ENCODE data around the gene IRGQ. TPM values are rescaled to one million over a fixed set of nuclear protein-coding genes. Genes with fewer than 3 reads are reported as not detected.

Gene IRGQ
- total RNA-seq, 1 experiment from 2014 or later = 24.1 TPM

GRCh38 chr19:43606569-43607229 is 10.8 kb upstream of the IRGQ start:
- H4K91ac ChIP-seq (ENCODE audit: insufficient read length, low read depth, low read length) = no peak overlapping the region
- H3K9me3 ChIP-seq (ENCODE audit: control insufficient read depth, low read depth, low read length) = no peaks in the 10 kb centered on the region
- H3K56ac ChIP-seq (ENCODE audit: insufficient read length, low read depth, low read length) = no peak overlapping the region
- H3K4ac ChIP-seq (ENCODE audit: low read depth, low read length) = no peak overlapping the region
- H2BK5ac ChIP-seq (ENCODE audit: insufficient read length, low read length) = no peak overlapping the region
- TF ChIP-seq CTCF (conservative IDR thresholded peaks at IDR 0.05) = no peak
- H3K27me3 ChIP-seq (ENCODE audit: insufficient read depth, low read length) = no peaks in the 10 kb centered on the region
- no peaks in the 10 kb centered on the region for H3K23me2 ChIP-seq (ENCODE audit: insufficient read length, low read depth, low read length, poor library complexity, severe bottlenecking)
- no peak overlapping the region for H3T11ph ChIP-seq (ENCODE audit: low read length)
- no peak overlapping the region for H2AFZ ChIP-seq (ENCODE audit: low read length)
- WGBS (ENCODE audit: extremely low coverage, insufficient read length, low lambda C conversion rate) = no CpG with 5 or more reads among the region's 7 CpGs
- H3K79me1 ChIP-seq (ENCODE audit: insufficient read depth, low read depth, low read length, poor library complexity, severe bottlenecking) = no peaks in the 10 kb centered on the region
- H2BK20ac ChIP-seq (ENCODE audit: low read depth, low read length, poor library complexity, severe bottlenecking) = no peak overlapping the region
- no peaks in the 10 kb centered on the region for H4K20me1 ChIP-seq (ENCODE audit: control insufficient read depth, insufficient read depth, insufficient read length)
- no peaks in the 10 kb centered on the region for H3K4me1 ChIP-seq (ENCODE audit: insufficient read depth, low read length)
- no peaks in the 10 kb centered on the region for H3K79me2 ChIP-seq (ENCODE audit: insufficient read depth, low read length)
- H3K18ac ChIP-seq (ENCODE audit: insufficient read length, low read depth, low read length) = no peak overlapping the region
- H3K27me3 Mint-ChIP-seq (ENCODE audit: low read depth) = no peaks in the 10 kb centered on the region
- no peak overlapping the region for H3K4me3 Mint-ChIP-seq
- H4K8ac ChIP-seq (replicated peaks; ENCODE audit: insufficient read length, low read depth, low read length) = no peak overlapping the region
- H3K23ac ChIP-seq (ENCODE audit: insufficient read length, low read depth, low read length) = no peak overlapping the region
- H3K27ac Mint-ChIP-seq = no peak overlapping the region
- H2BK15ac ChIP-seq (ENCODE audit: low read depth, low read length) = no peak overlapping the region
- H3K14ac ChIP-seq (ENCODE audit: insufficient read depth, low read length) = no peak overlapping the region
- no peak overlapping the region for H3K9ac ChIP-seq (ENCODE audit: extremely low read depth, insufficient read length, low read length)
- no peak overlapping the region for H2AK5ac ChIP-seq (ENCODE audit: insufficient read length, low read length)
- H3K36me3 Mint-ChIP-seq (ENCODE audit: insufficient read depth in 1 of 3, low read depth in 3 of 3) = peaks cover 9 to 20% (median 16%) of the 10 kb centered on the region in 3 experiments; a peak in 6 of 7 replicates
- DNase-seq = no peak
- H4K5ac ChIP-seq (ENCODE audit: insufficient read length, low read depth, low read length) = no peak overlapping the region
- no peaks in the 10 kb centered on the region for H3K9me3 Mint-ChIP-seq
- H3K27ac ChIP-seq (ENCODE audit: insufficient read length, low read depth, low read length) = no peak overlapping the region
- no peak overlapping the region for H3K4me2 ChIP-seq (ENCODE audit: insufficient read depth, insufficient read length, low read length)
- H3K4me1 Mint-ChIP-seq = peaks cover 7 to 8% of the 10 kb centered on the region in 2 experiments
- no peak overlapping the region for H2BK12ac ChIP-seq (ENCODE audit: insufficient read length, low read depth, low read length)
- no peak overlapping the region for H2BK120ac ChIP-seq (ENCODE audit: low read depth, low read length, poor library complexity, severe bottlenecking)
